ENCODE results near the gene CHM. TPM values are rescaled to one million over a fixed set of nuclear protein-coding genes. Genes with fewer than 3 reads are reported as not detected.

The CHM gene
- total and polyA plus RNA-seq, 2 of the 8 experiments (the other 6 are each of a cell fraction or from before 2014, with no cell fraction given): 8.6 to 15.5 TPM

DNA sequence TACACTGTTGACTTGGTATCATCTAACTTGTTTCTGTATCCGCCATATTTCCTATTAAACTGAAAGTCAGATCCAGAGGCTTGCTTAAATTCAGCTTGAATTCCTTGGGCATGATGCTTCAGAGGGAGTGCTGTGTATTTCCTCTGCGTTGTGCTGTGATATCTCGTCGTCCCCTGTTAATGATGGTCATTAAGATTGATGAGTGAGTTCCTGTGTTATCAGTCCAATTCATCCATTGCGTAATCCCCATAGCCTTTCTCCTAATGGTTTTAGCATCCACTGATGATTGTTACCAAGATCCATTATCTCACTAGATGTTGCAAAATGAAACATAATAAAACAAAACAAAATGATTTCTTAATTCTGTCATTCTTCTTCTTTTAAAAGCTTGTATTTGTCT is 31.3 kb upstream of the CHM start:
- Histone ChIP-seq H3K56ac (replicated peaks; ENCODE audit: insufficient read length, low read depth, low read length) (no peak overlapping the region), H2BK12ac (ENCODE audit: low read depth, low read length) (no peak overlapping the region), H4K8ac (ENCODE audit: extremely low read depth, insufficient read depth, low read length) (no peak overlapping the region), H3K23ac (ENCODE audit: insufficient read length) (no peak overlapping the region), H4K5ac (ENCODE audit: insufficient read length, low read depth, low read length) (no peak overlapping the region), H3K36me3 (ENCODE audit: control insufficient read depth in 2 of 4, insufficient read depth in 4 of 4, low read length in 3 of 4) (no peaks in the 10 kb centered on the region), H2BK5ac (ENCODE audit: low read depth, low read length) (no peak overlapping the region), H2BK15ac (ENCODE audit: low read length) (no peak overlapping the region), H2AFZ (ENCODE audit: low read length) (no peak overlapping the region), H2BK120ac (replicated peaks; ENCODE audit: low read depth, low read length) (no peak overlapping the region), H3K4me2 (ENCODE audit: insufficient read depth in 1 of 2, low read depth in 2 of 2, low read length in 2 of 2) (no peak overlapping the region), H3K14ac (ENCODE audit: insufficient read length) (no peak overlapping the region), H3K23me2 (ENCODE audit: low read depth, low read length) (no peaks in the 10 kb centered on the region), H4K20me1 (replicated peaks in 1 of 2; ENCODE audit: control insufficient read depth in 1 of 2, insufficient read depth in 2 of 2, low read length in 2 of 2) (no peaks in the 10 kb centered on the region), H3K27ac (ENCODE audit: low read depth, low read length) (no peak overlapping the region), H3K27me3 (replicated peaks in 1 of 4; ENCODE audit: control insufficient read depth in 3 of 4, extremely low read depth in 1 of 4, insufficient read depth in 3 of 4, low read length in 3 of 4) (no peaks in the 10 kb centered on the region), H3K9ac (replicated peaks in 1 of 4; ENCODE audit: extremely low read depth in 1 of 4, low read depth in 3 of 4, low read length in 3 of 4) (no peak overlapping the region), H2BK20ac (ENCODE audit: low read length) (no peak overlapping the region), H3K79me1 (ENCODE audit: low read depth, low read length) (no peaks in the 10 kb centered on the region), H3K9me3 (ENCODE audit: insufficient read depth in 2 of 2, low read depth in 1 of 2, low read length in 1 of 2) (peaks cover 4 to 7% of the 10 kb centered on the region in 2 experiments; a peak in 1 of 4 replicates), H3K18ac (ENCODE audit: extremely low read depth, low read length) (no peak overlapping the region), H4K91ac (replicated peaks; ENCODE audit: insufficient read length, low read length) (no peak overlapping the region), H3K4me3 (ENCODE audit: extremely low read depth in 1 of 4, insufficient read depth in 2 of 4, low read depth in 3 of 4, low read length in 4 of 4) (no peak overlapping the region), H3K4me1 (replicated peaks in 1 of 4; ENCODE audit: control insufficient read depth in 3 of 4, insufficient read depth in 4 of 4, low read length in 3 of 4) (no peaks in the 10 kb centered on the region), H3K4ac (replicated peaks; ENCODE audit: insufficient read length, low read depth, low read length) (no peak overlapping the region), H3K79me2 (ENCODE audit: control insufficient read depth in 1 of 2, insufficient read depth in 2 of 2, low read length in 2 of 2) (no peaks in the 10 kb centered on the region), H2AK5ac (ENCODE audit: low read depth, low read length) (no peak overlapping the region)
- CTCF ChIA-PET (ENCODE audit: partially characterized antibody): no interaction called here
- no peak for TF ChIP-seq MAFK (IDR thresholded peaks at IDR 0.05; ENCODE audit: low read depth, low read length)
- TF ChIP-seq EP300 (IDR thresholded peaks at IDR 0.05; ENCODE audit: borderline replicate concordance in 1 of 2, low read depth in 2 of 2, low read length in 2 of 2): no peak
- TF ChIP-seq, protein P1, sequence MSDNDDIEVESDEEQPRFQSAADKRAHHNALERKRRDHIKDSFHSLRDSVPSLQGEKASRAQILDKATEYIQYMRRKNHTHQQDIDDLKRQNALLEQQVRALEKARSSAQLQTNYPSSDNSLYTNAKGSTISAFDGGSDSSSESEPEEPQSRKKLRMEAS (IDR thresholded peaks at IDR 0.05): no peak
- TF ChIP-seq NRF1 (IDR thresholded peaks at IDR 0.05; ENCODE audit: low read depth, low read length): no peak
- TF ChIP-seq RNF2 (IDR thresholded peaks at IDR 0.05; ENCODE audit: borderline replicate concordance, low read depth, low read length, missing control alignments, poor library complexity, severe bottlenecking): no peak
- no peak for TF ChIP-seq GTF2F1 (IDR thresholded peaks at IDR 0.05; ENCODE audit: borderline replicate concordance, low read depth, low read length)
- TF ChIP-seq TAF7 (optimal IDR thresholded peaks at IDR 0.05; ENCODE audit: borderline replicate concordance, low read depth, low read length): no peak
- TF ChIP-seq EGR1 (IDR thresholded peaks at IDR 0.05; ENCODE audit: borderline replicate concordance, low read depth, low read length): no peak
- TF ChIP-seq CTBP2 (IDR thresholded peaks at IDR 0.05; ENCODE audit: borderline replicate concordance, insufficient read depth, insufficient read length, low read length): no peak
- TF ChIP-seq FOSL1 (IDR thresholded peaks at IDR 0.05; ENCODE audit: insufficient read depth, low read depth, low read length): no peak
- no peak for TF ChIP-seq RXRA (IDR thresholded peaks at IDR 0.05; ENCODE audit: insufficient read depth, low read depth, low read length)
- no peak for FAIRE-seq
- 100% methylated on average over 5 of the region's 5 CpGs; no CpG with 5 or more reads in 1 of the 2 experiments for WGBS, 2 experiments (ENCODE audit: extremely low coverage in 1 of 2, insufficient coverage in 1 of 2, insufficient read length in 1 of 2, insufficient replicate concordance in 2 of 2, low coverage in 1 of 2, low lambda C conversion rate in 2 of 2, missing lambda C conversion rate in 1 of 2)
- no peak for DNase-seq (ENCODE audit: low read depth in 1 of 2, low spot score in 2 of 2)
- POLR2A ChIA-PET (ENCODE audit: partially characterized antibody): no interaction called here
